LNCaP clone FGC (cell line): Measurements from ENCODE around the gene FAM186B.

Experiments
- DNase-seq: peaks from one replicate; pipeline ENCODE4 v3.0.0-alpha.2; 2011; ENCODE audit warnings: low read depth
- H3K4me3 ChIP-seq: 2 replicates; pipeline ENCODE4 v1.5.1; 2011; ENCODE audit warnings: mild to moderate bottlenecking, low read depth, low read length, control low read depth
- CTCF ChIP-seq: IDR thresholded peaks from 2 replicates; pipeline ENCODE4 v1.5.1; 2012; ENCODE audit warnings: mild to moderate bottlenecking; ENCODE audit not compliant: control insufficient read depth, insufficient read depth; ENCODE audit errors: extremely low read depth

The FAM186B gene

DNA sequence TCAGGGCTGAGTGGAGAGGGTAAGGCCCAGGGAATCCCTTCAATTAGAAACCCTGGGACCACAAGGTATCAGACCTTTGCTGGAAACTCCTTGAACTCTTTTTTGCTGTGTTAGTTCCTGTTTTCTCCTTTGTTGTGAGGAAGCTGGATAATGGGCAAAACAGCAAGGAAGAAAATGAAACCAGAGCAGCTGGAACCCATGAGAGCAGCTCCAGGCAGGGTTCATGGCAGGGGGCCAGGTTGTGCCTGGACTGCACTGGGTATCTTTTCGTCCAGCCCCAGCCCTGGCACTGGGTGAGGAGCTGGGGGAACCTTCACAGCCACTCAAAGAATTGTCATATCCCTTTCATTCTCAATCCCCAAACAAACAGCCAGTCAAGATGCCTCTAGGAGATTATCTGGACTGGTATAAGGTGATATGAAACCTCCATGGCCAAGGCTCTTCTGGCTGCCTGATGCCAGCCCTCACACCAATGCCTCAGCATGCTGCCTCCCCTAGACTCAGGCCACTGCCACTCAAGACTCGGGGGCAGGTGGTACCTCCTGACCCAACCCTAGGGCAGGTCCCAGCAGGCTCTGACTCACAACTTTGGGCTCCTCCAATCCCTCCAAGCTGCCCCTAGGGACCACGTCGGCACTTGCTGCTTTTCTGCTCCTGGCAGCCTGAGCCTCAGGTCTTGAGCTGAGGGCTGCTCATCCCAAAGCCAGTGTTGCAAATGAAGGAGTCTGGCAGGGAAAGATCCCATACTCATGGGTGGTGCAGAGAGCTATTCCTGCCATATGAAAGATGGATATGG is 16.5 kb downstream of the FAM186B start:
- DNase-seq = no peak
- no peak for TF ChIP-seq CTCF
- H3K4me3 ChIP-seq = no peak overlapping the region

- DNase-seq = no peak
- H3K4me3 ChIP-seq = no peak overlapping the region
- no peak for TF ChIP-seq CTCF
These were observed 17.2 kb downstream of the FAM186B start for GRCh38 chr12:49588281-49588680.

DNA sequence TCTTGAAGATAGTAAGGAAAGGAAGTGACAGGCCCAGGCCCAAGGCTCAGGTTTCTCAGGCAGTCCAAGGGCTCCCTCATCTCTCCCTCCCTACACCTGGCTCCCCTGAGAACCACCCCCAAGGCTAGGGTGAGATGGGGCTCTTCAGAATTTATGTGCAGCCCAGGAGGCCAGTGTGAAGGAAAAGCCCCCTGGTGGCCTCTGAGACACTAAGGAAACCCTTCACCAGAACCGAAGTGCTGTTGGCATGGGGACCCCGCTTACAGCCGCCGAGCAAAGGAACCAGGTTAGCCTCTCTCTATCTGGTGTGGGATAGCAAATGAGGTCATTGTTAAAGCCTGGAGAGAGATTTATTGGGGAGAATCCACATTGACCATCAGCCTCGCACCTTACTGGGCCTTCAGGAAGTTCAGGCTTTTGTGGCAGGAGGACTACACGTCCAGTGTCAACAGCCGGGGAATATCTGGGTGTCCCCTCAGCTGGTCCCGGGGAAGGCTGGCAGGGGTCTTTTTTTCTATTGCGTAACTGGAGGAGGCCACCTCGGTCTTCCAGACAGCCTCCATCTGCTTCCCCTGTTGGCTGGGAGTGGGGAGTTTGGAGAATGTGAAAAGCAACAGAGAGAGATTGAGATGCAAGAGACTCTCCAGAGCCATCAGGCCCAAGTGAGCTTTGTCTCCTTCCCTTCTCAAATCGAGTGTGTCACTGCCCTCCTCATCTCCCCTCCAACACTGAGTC is 18.1 kb downstream of the FAM186B start:
- no peak overlapping the region for H3K4me3 ChIP-seq
- no peak for TF ChIP-seq CTCF
- no peak for DNase-seq

DNA sequence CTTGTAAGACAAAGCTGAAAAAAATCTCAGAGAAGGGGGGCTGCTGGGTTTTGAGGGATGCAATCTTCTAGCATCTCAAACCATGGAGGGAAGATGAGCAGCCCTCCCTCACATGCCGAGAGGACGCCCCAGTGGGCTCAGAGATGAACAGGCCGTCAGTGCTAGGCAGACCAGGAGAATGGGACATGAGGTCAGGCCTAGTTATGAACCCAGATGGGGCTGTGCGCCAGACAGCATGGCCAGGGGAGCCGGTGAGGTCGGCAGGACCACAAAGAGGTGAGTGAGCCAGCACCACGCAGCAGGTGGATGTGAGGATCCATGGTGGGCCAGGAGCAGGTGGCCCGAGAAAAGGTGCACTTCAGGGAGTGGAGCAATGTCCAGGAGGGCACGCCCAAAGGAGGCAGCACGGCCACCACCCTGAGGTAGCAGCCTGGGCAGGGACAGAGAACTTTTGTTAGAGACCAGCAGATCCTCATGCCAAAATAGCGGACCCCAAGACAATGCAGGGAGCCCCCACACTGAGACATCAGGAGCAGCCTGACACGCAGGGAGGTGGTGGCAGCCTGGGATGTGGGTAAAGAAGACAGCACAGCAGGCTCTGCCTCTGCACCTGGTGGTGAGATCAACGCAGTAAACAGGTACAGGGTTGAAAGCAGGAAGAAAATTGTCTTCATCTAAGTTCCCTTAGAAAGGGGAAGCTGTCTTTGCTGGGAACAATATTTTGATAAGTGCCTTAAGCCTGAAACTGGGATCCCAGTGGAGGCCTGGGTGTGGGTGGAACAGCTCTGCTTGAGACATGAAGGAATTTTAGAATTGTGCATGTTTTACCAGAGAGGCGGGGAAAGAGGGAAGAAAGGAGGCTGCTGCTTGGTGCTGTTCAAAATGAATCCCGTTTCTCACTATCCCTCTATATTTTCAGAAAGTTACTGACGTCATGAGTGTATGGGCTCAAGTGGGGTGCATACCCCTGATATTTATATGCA is 19.7 kb downstream of the FAM186B start:
- TF ChIP-seq CTCF = no peak
- DNase-seq = no peak
- no peak overlapping the region for H3K4me3 ChIP-seq

DNA sequence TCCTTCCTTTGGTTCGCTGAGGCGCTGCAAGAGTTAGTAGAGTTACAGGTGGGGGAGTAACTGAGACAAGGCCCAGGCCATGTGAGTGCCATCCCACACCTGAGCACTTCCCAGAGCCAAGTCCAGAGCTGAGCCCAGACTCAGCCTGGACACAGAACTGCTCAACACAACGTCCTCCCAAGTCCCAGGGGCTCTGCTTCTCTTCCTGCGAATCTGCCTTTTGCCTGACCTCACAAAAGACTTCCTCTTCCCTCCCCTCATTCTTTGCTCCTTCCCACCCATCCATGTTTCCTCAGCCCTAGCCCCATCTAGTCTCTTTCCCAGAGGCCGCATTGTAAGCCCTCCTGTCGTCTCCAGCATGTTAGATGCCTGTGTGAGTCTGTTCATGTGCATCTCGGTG is 20.8 kb downstream of the FAM186B start:
- no peak overlapping the region for H3K4me3 ChIP-seq
- TF ChIP-seq CTCF = no peak
- DNase-seq = no peak

GRCh38 chr12:49583366-49584094 is 21.9 kb downstream of the FAM186B start:
- H3K4me3 ChIP-seq = no peak overlapping the region
- no peak for TF ChIP-seq CTCF
- DNase-seq = no peak
